Transverse colon (tissue), 3 donors: Measurements from ENCODE around the gene CADM1.

Source experiments
- EP300 ChIP-seq: sonication (generic); formaldehyde crosslinking; IDR thresholded peaks from one replicate; pipeline ENCODE4 v1.6.1; 2017; ENCODE audit warnings: antibody characterized with exemption, low read depth
- POLR2A ChIP-seq: fragments of 450-650 bp; IDR thresholded peaks from one replicate; pipeline ENCODE4 v1.6.1; 2016; ENCODE audit warnings: antibody characterized with exemption, mild to moderate bottlenecking, moderate library complexity
- TF ChIP-seq, protein P1 (sequence below), 5 experiments: fragments of 200-600 bp in 3 of 5; fragments of 450-650 bp in 2 of 5; sonication (generic) in 3 of 5; IDR thresholded peaks; 1 replicate in 2 of 5; 2 replicates in 3 of 5; pipeline ENCODE4 v1.5.1; 2016 to 2017; ENCODE audit warnings: antibody characterized with exemption in 5 of 5, inconsistent platforms in 3 of 5, mild to moderate bottlenecking in 2 of 5, moderate library complexity in 1 of 5

DNA sequence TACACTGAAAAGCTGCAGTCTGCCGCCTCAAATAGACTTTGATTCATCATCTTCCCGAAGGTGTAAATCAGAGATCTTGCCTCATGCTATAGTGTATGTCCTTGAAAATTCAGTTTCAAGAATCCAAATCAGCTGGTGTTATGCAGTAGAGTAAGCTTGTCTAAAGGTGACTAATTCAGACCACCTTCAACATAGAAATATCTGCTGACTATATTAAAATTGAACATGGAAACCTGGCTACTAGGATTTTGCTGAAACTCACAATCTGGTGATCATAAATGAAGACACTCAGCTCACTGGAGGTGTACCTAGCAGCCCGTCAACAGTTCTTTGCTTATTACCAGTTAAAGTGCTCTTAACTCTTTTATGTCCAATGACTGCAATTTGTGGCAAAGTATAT, 266.6 kb downstream of the CADM1 start:
- TF ChIP-seq, protein P1, sequence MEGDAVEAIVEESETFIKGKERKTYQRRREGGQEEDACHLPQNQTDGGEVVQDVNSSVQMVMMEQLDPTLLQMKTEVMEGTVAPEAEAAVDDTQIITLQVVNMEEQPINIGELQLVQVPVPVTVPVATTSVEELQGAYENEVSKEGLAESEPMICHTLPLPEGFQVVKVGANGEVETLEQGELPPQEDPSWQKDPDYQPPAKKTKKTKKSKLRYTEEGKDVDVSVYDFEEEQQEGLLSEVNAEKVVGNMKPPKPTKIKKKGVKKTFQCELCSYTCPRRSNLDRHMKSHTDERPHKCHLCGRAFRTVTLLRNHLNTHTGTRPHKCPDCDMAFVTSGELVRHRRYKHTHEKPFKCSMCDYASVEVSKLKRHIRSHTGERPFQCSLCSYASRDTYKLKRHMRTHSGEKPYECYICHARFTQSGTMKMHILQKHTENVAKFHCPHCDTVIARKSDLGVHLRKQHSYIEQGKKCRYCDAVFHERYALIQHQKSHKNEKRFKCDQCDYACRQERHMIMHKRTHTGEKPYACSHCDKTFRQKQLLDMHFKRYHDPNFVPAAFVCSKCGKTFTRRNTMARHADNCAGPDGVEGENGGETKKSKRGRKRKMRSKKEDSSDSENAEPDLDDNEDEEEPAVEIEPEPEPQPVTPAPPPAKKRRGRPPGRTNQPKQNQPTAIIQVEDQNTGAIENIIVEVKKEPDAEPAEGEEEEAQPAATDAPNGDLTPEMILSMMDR (IDR thresholded peaks at IDR 0.05): no peak
- TF ChIP-seq EP300 (no peak), POLR2A (no peak)
